Mucosa of descending colon (tissue), 3 donors: ENCODE data around the gene RGS6. TPM values are rescaled to one million over a fixed set of nuclear protein-coding genes. Genes with fewer than 3 reads are reported as not detected.

Source experiments
- ATAC-seq: fragments of 200-7000 bp; cut with Tn5 transposase; one replicate; pipeline ENCODE4 v1.9.1; 2020; ENCODE audit warnings: mild to moderate bottlenecking, moderate library complexity
- DNase-seq, 3 donors: peaks; one replicate each; pipeline ENCODE4 v3.0.0-alpha.2; 2020
- H3K36me3 ChIP-seq: fragments of 200-600 bp; one replicate; pipeline ENCODE4 v1.8.0; 2021; ENCODE audit warnings: low read depth, mild to moderate bottlenecking
- H3K4me1 ChIP-seq: fragments of 200-600 bp; one replicate; pipeline ENCODE4 v1.8.0; 2021; ENCODE audit warnings: low read depth, mild to moderate bottlenecking
- H3K4me3 ChIP-seq: fragments of 200-600 bp; one replicate; pipeline ENCODE4 v1.8.0; 2021; ENCODE audit warnings: mild to moderate bottlenecking
- H3K9me3 ChIP-seq: fragments of 200-600 bp; one replicate; pipeline ENCODE4 v1.8.0; 2021; ENCODE audit warnings: mild to moderate bottlenecking
- intact Hi-C, 2 donors: fragments of 100-400 bp; cut with DNase I in 1 of 2; cut with micrococcal nuclease in 1 of 2; formaldehyde crosslinking; loops; one replicate each; pipeline versions ENCODE4 v1.11.0 to v1.11.1; 2022; cut with DNase I, micrococcal nuclease
- total RNA-seq, 3 donors: library from RNA; stranded (reverse); fragmentation: NEBNext Ultra II Directional in 2 of 3; extraction: Animal tissue kit (Norgen Biotek cat#: 25700) in 2 of 3; gene quantifications; one replicate each; pipeline versions ENCODE4 v1.2.1 to v1.2.4, GENCODE V29; 2021 to 2023
- TF ChIP-seq, protein P1 (sequence below): fragments of 200-600 bp; IDR thresholded peaks from one replicate; pipeline ENCODE4 v1.8.0; 2022; ENCODE audit warnings: antibody characterized with exemption, mild to moderate bottlenecking
- donor health status: DM: no; HTN: no; CAD: no; lungs with moderate emphysema.
- donor health status: DM: no; HTN: no; CAD: no.
- donor health status: DM: no; HTN: yes; CAD: no.

Gene RGS6
- total RNA-seq, 3 donors from 2014 or later = 0.66 to 2.5 (median 0.94) TPM

DNA sequence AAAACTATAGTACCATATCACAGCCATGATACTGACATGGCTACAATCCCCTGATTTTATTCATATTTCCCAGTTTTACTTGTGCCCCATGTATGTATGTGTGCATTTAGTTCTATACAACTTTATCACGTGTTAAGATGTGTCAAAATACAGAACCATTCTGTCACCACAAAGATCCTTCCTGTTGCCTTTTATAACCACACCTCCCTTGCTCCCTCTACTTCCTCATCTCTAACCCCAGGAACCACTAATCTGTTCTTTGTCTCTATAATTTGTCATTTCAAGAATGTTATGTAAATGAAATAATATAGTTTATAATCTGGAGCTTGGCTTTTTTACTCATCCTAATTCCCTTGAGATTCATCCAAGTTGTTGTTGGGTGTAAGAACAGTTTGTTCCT is 603.3 kb downstream of the RGS6 start:
- intact Hi-C loops = no loop called here
- ATAC-seq = peak; percentile 62
- Histone ChIP-seq H3K4me1 (no peaks in the 10 kb centered on the region), H3K4me3 (no peak overlapping the region), H3K9me3 (no peaks in the 10 kb centered on the region), H3K36me3 (no peaks in the 10 kb centered on the region)
- TF ChIP-seq, protein P1, sequence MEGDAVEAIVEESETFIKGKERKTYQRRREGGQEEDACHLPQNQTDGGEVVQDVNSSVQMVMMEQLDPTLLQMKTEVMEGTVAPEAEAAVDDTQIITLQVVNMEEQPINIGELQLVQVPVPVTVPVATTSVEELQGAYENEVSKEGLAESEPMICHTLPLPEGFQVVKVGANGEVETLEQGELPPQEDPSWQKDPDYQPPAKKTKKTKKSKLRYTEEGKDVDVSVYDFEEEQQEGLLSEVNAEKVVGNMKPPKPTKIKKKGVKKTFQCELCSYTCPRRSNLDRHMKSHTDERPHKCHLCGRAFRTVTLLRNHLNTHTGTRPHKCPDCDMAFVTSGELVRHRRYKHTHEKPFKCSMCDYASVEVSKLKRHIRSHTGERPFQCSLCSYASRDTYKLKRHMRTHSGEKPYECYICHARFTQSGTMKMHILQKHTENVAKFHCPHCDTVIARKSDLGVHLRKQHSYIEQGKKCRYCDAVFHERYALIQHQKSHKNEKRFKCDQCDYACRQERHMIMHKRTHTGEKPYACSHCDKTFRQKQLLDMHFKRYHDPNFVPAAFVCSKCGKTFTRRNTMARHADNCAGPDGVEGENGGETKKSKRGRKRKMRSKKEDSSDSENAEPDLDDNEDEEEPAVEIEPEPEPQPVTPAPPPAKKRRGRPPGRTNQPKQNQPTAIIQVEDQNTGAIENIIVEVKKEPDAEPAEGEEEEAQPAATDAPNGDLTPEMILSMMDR = no peak
- no peak for DNase-seq

DNA sequence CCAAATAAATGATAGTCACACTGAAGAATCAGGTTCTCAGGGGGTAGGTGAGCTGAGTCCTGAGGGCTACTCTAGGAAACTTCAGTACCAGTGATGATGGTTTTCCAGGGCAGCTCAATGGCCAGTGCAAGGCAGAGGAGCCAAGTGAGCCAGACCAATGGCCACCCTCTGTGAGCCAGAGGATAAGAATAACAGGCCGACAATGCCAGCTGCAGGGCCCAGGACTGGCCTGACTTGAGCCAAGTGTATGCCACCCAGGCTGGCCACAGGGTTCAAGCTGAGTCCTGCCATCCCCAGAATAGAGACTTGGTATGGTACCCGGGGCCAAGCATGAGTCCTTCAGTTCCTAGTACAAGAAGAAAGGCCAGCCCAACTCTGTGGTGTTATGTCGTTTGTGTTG is 606.2 kb downstream of the RGS6 start:
- ATAC-seq (no peak), DNase-seq (no peak)
- Histone ChIP-seq H3K36me3 (no peaks in the 10 kb centered on the region), H3K4me3 (no peak overlapping the region), H3K4me1 (no peaks in the 10 kb centered on the region), H3K9me3 (no peaks in the 10 kb centered on the region)
- intact Hi-C loops = no loop called here
- TF ChIP-seq, protein P1 = no peak

DNA sequence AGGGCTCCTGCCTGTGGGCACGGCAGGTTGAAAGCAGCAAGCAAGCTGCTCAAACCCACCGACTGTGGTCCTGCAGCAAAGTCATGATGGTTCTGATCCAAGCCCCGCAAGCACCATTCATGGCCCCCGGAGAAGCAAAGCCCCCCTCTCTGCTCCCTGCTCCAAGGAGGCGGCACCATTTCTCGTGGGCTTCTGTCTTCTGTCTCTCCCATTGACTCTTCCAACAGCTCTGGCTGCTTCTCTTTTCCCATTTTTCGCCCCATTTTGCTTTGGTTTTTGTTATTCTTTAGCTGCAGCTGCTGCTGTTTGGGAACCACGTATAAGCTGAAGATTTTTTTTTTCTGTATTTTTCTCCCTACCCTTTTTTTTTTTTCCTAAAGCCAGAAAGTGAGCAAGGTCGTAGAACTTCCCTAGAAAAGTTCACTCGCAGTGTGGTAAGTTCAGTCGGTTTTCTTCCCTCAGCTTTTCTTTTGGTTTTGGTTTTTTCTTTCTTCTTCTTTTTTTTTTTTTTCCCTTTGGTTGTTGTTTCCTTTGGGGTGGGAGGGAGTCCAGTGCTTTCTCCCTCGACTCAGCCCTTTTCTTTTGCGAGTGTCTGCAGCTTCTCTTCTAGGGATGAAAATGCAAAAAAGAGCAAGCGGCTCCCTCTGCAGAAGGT is 607.6 kb downstream of the RGS6 start:
- Histone ChIP-seq H3K9me3 (no peaks in the 10 kb centered on the region), H3K4me3 (no peak overlapping the region), H3K4me1 (no peaks in the 10 kb centered on the region), H3K36me3 (no peaks in the 10 kb centered on the region)
- TF ChIP-seq, protein P1 = no peak
- ATAC-seq = no peak
- intact Hi-C loops = no loop called here
- no peak for DNase-seq

DNA sequence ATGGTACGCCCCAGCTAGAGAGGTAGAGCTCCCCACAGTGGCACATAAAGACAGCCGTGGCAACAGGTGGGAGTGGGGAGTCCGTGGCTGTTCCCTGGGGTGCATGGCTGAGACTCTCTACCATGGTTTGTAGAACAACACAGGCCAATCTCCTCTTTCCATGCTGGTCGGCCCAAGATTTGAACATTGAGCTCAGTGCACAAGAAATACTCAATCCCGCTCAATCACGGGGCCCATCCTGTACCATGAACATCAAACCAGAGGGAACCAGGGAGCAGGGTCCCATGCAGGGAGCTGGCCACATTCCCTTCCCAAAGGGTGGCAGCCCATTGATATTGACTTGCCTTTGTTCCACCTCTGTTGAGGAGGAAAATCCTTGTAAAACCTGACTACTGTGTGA is 608.6 kb downstream of the RGS6 start:
- no peaks in the 10 kb centered on the region for H3K4me1 ChIP-seq
- H3K9me3 ChIP-seq = no peaks in the 10 kb centered on the region
- no peak for ATAC-seq
- intact Hi-C loops = no loop called here
- H3K36me3 ChIP-seq = no peaks in the 10 kb centered on the region
- DNase-seq = no peak
- TF ChIP-seq, protein P1 = no peak
- no peak overlapping the region for H3K4me3 ChIP-seq

DNA sequence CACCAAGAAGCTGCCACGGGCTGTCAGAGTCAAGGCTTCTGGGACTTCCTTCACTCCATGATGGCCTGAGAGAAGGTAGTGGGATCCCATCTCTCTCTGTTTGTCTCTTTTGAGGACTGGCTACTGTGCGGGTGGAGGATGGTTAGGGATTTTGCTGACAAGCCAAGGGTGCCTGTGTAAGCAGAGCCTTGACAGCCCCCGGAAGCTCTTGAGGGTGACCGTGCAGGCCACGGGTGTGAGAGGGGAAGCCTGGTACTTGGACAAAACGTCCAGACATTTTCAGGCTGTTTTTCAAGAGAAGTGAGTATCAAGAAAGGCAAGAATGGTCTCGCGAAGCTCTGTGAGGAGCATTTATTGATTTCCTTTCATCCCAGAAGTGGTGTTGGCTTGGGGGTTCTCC is 609.3 kb downstream of the RGS6 start:
- H3K9me3 ChIP-seq = no peaks in the 10 kb centered on the region
- TF ChIP-seq, protein P1 = no peak
- no peaks in the 10 kb centered on the region for H3K36me3 ChIP-seq
- ATAC-seq = no peak
- intact Hi-C loops = no loop called here
- H3K4me3 ChIP-seq = no peak overlapping the region
- no peak for DNase-seq
- no peaks in the 10 kb centered on the region for H3K4me1 ChIP-seq

DNA sequence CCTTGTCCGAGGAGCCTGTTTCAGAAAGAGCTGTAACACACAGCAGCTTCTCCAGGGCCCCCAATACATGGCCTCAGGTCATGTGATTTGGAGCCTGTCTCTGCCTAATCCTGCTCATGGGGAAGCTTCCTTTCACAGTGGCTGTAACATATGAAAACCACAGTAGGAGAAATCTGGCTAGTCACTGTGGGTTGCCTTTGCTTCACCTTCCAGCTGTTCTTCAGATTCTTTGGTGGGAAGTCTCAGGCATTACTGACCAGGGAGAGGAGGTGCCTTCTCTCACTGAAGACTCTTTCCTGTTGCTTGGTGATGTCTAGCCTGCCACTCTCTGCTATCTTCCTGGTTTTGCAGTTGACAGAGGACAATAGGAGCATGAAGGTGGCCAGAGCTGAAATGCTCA is 611.1 kb downstream of the RGS6 start:
- ATAC-seq = no peak
- intact Hi-C loops = no loop called here
- no peaks in the 10 kb centered on the region for H3K4me1 ChIP-seq

More for the DNA sequence above, 611.1 kb downstream of the RGS6 start:
- no peak overlapping the region for H3K4me3 ChIP-seq
- TF ChIP-seq, protein P1 = no peak
- no peak for DNase-seq
- H3K9me3 ChIP-seq = no peaks in the 10 kb centered on the region
- H3K36me3 ChIP-seq = no peaks in the 10 kb centered on the region
